Stromal cell of bone marrow (primary cell): ENCODE measurements around the gene TRIM38.
"Not testable (repeated sequence)": the region's sequence is repeated elsewhere in the genome, so short reads cannot be mapped to it uniquely, and the experiment has no call there.

Experiments used
- DNase-seq: peaks from one replicate; pipeline ENCODE4 v3.0.0-alpha.2; 2012; ENCODE audit warnings: low read depth

The TRIM38 gene

GRCh38 chr6:26006086-26006939 is 43.7 kb downstream of the TRIM38 start:
- no peak for DNase-seq

DNA sequence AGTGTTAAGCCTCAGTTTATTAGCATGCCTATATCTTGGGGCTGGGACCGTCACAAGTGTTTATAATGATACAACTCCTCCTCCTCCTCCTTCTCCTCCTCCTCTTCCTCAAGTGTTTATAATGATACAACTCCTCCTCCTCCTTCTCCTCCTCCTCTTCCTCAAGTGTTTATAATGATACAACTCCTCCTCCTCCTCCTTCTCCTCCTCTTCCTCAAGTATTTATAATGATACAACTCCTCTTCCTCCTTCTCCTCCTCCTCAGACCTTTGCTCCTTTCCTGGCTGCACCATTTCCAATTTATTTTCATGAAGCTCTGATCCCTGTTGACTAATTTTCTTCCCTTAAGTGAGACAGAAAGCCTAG is 44.3 kb downstream of the TRIM38 start:
- DNase-seq = not testable (repeated sequence)

- no peak for DNase-seq
Measured at GRCh38 chr6:26008470-26008869, 45.9 kb downstream of the TRIM38 start.

DNA sequence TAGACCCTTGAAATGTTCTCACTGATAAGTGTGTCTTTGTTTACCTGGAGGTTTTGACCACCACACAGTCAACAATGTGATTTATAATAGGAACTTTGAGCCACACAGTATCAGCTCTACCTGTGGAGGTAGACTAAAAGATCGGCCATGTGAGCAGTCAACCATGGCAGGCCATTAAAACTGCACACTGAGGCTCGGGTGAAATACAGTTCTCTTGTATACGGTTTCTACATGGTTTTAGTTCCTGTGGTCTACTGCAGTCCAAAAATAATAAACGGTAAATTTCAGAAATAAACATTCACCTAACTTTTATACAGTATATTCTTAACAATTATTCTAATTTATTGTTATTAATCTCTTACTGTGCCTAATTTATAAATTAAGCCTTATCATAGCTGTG is 47.2 kb downstream of the TRIM38 start:
- DNase-seq = no peak

GRCh38 chr6:26012061-26012460 is 49.5 kb downstream of the TRIM38 start:
- no peak for DNase-seq

DNA sequence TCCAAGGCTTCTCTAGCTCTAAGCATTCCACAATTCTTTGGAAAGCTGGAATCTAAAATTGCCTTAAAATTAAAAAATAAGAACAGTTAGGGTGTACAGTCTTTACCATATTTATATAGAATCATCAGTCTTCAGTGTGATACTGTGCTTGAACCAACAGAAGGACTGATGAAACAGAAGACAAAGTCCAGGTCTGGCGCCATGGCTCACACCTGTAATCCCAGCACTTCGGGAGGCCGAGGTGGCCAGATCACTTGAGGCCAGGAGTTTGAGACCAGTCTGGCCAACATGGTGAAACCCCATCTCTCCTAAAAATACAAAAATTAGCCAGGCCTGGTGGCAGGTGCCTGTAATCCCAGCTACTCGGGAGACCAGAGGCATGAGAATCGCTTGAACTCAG is 51.8 kb downstream of the TRIM38 start:
- not testable (repeated sequence) for DNase-seq

DNA sequence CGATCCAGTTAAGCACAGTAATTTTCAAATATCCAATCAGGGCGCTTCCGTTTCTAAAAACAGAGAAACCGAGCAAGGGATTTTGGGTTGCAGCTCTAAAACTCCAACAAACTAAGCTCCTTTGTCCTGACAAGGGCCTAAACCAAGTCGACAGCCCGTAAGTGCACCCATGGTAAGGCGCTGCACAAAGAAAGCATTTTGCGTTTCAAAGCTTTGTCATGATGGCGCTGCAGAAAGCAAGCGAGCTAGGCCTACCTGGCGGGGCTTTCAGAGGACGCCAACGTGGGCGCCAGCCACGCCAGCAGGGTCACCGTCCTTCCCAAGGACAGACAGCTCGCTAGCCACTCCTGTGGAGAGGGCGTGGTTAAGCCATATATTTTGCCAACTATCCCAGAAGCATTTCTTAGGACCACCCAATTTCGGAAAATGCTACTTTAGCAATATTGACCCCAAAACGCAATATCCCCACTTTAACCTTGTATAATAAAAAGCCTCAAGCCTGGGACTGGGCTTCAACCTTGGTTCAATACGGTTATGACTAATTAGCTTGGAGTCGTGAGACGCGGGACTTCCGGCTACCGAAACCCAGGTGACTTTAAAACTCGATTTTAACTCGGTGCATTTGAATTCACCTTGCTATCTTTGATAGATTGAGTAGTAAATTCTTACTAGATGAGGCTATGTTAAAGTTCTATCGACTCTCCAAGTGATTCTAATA is 53.8 kb downstream of the TRIM38 start:
- no peak for DNase-seq

GRCh38 chr6:26016963-26017631 is 54.5 kb downstream of the TRIM38 start:
- DNase-seq = no peak

- DNase-seq = peak; percentile 80
Measured at GRCh38 chr6:26017632-26017966, 55.0 kb downstream of the TRIM38 start.

DNA sequence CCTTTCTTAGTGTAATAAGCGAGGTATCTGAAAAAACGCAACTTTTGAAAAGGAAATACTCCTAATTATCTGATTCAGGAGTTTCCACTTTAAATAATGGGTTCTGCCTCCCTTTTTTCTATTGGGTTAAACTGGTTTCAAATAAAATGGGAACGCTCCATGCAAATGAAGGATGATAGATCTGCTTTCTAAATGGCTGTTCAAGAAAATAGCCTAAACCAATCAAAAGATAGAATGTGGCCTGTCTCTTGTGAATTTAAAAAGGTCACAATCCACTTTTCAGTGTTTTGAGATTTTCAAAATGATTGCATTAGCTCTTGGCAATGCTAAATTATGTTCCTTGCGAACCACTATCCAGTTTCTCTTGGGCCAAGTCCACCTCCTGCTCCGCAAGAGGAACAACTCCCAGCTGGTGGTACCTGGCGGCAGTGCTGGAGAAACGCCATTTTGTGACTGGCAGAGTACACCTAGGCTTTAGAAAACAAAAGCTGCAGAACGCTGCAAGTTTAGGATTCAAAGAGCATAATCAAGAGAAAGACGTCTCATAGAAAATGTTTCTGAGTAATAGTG is 56.7 kb downstream of the TRIM38 start:
- no peak for DNase-seq

DNA sequence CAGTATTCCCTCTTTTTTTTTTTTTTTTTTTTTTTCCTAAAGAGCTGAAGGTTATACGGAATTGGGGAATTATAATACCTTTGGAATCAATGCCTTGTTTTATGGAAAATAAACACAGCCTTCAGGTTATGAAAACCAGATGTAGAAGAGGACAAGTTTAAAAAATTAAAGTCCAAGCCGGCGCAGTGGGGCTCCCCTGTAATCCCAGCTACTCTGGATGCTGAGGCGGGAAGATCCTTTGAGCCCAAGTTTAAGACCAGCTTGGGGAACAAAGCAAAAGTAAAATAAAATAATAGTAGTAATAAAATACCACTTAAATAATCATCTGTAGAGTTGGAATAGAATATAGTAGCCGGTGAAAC is 57.3 kb downstream of the TRIM38 start:
- DNase-seq = no peak

DNA sequence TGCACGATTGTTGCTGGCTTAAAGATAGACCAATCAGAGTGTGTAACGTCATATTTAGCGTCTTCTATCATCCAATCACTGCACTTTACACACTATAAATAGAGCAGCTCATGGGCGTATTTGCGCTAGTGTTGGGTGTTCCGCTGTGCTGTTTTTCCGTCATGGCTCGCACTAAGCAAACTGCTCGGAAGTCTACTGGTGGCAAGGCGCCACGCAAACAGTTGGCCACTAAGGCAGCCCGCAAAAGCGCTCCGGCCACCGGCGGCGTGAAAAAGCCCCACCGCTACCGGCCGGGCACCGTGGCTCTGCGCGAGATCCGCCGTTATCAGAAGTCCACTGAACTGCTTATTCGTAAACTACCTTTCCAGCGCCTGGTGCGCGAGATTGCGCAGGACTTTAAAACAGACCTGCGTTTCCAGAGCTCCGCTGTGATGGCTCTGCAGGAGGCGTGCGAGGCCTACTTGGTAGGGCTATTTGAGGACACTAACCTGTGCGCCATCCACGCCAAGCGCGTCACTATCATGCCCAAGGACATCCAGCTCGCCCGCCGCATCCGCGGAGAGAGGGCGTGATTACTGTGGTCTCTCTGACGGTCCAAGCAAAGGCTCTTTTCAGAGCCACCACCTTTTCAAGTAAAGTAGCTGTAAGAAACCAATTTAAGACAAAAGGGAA is 57.9 kb downstream of the TRIM38 start:
- DNase-seq = peak; percentile 88

DNA sequence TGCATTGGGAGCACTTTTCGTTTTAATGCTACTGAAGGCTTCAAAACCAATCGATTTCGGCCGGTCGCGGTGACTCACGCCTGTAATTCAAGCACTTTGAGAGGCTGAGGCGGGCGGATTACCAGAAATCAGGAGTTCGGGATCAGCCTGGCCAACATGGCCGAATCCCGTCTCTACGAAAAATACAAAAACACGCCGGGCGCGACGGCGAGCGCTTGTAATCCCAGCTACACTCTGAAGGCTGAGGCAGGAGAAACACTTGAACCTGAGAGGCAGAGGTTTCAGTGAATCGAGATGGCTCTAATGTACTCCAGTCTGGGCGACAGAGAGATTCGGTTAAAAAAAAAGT is 58.4 kb downstream of the TRIM38 start:
- DNase-seq = no peak

DNA sequence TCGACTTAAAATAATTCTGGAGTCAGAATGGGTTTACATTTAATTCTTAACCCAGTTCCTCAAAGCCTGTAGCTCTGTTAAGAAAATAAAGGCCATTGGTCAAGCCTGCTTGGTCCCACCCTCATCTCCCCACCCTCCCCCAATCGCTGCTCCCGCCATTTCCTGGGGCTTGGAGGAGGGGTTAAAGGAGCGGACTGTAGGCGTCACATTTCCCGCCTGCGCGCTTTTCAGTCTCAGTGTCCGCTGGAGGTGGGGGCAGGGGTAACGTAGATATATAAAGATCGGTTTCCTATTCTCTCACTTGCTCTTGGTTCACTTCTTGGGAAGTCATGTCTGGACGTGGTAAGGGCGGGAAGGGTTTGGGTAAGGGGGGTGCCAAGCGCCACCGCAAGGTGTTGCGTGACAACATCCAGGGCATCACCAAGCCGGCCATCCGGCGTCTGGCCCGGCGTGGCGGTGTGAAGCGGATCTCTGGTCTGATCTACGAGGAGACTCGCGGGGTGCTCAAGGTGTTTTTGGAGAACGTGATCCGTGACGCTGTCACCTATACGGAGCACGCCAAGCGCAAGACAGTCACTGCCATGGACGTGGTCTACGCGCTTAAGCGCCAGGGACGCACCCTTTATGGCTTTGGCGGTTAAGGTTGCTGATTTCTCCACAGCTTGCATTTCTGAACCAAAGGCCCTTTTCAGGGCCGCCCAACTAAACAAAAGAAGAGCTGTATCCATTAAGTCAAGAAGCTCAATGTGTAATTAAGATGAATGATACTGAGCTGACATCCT is 58.9 kb downstream of the TRIM38 start:
- peak; percentile 93 for DNase-seq

GRCh38 chr6:26022132-26022472 is 59.5 kb downstream of the TRIM38 start:
- peak; percentile 83 for DNase-seq

DNA sequence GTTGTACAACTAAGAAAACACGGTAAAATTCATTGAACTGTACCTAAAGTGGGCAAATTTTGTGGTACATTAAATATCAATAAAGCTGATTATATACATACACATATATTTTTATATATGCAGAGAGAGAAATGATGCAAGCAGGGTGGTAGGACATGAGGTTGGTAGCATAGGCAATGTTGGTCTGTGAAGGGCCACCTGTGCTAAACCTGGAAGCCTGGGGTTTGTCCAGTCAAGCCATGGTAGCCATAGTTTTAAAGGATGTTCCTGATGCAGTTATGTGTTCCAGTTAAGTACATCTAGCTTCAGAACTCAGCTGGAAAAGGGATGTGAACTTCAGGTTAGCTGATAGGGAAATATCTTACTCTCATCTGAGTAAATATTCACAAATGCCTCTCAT is 60.1 kb downstream of the TRIM38 start:
- no peak for DNase-seq

- DNase-seq = no peak
Measured at GRCh38 chr6:26024651-26025046, 62.0 kb downstream of the TRIM38 start.

DNA sequence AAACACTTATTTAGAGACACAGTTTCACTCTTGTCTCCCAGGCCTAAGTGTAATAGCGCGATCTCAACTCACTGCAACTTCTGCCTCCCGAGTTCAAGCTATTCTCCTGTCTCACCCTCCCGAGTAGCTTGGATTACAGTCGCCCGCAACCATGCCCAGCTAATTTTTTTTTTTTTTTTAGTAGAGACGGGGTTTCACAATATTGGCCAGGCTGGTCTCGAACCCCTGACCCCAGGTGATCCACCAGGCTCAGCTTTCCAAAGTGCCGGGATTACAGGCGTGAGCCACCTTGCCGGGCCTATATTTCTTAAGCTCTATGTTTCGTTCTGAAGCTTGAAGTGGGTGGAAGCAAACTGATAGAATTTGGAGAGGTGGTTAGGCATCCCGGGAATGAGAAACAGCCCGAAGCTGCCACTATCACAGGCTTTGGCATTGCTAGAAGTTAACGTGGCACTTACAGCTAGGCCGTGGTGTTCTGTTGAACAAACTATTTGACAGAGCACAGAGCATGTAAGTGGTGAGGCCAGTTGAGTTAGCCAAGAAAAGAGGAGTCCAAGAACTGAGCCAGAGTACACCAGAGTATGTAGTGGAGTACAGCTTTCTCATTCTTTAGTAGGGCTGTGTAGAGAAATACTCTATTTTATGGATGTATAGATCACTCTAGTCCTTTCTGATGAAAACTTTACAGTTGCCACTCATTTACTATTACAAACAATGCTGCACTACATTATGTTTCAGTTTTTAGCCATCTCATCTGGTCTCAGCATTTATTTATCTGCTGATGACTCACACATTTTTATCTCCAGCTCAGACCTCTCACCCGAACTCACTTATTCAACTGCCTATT is 62.7 kb downstream of the TRIM38 start:
- DNase-seq = no peak

- peak; percentile 93 for DNase-seq
Measured at GRCh38 chr6:26025894-26026832, 63.6 kb downstream of the TRIM38 start.
